DND-41 (cell line): ENCODE data around the gene RAC2.
"Not testable (repeated sequence)": the region's sequence is repeated elsewhere in the genome, so short reads cannot be mapped to it uniquely, and the experiment has no call there.

Experiments used
- ATAC-seq: fragments of 200-7000 bp; cut with Tn5 transposase; 3 replicates; pipeline ENCODE4 v1.9.1; 2021; ENCODE audit warnings: low read depth; ENCODE audit not compliant: insufficient read depth
- DNase-seq: peaks from one replicate; pipeline ENCODE4 v3.0.0-alpha.2; 2020
- H2AFZ ChIP-seq: 2 replicates; pipeline ENCODE4 v1.6.0; 2012; ENCODE audit warnings: low read depth, low read length
- H3K27ac ChIP-seq: 2 replicates; pipeline ENCODE4 v1.5.1; 2012; ENCODE audit warnings: low read length, inconsistent platforms
- H3K27me3 ChIP-seq: fragments of 200-600 bp; sonication (generic); 2 replicates; pipeline ENCODE4 v1.6.0; 2012; ENCODE audit warnings: low read length, mild to moderate bottlenecking, inconsistent platforms; ENCODE audit not compliant: insufficient read depth, poor library complexity
- H3K36me3 ChIP-seq: 2 replicates; pipeline ENCODE4 v1.5.1; 2012; ENCODE audit warnings: low read length, inconsistent platforms; ENCODE audit not compliant: insufficient read depth
- H3K4me1 ChIP-seq: 2 replicates; pipeline ENCODE4 v1.5.1; 2012; ENCODE audit warnings: mild to moderate bottlenecking, low read length; ENCODE audit not compliant: insufficient read depth
- H3K4me2 ChIP-seq: 2 replicates; pipeline ENCODE4 v1.6.0; 2012; ENCODE audit warnings: mild to moderate bottlenecking, moderate library complexity, low read length, inconsistent platforms; ENCODE audit not compliant: insufficient read depth
- H3K4me3 ChIP-seq, 2 experiments: fragments of 200-600 bp in 1 of 2; shearing (Covaris generic) in 1 of 2; 2 replicates each; pipeline ENCODE4 v1.5.1; 2012 to 2016; ENCODE audit warnings: inconsistent platforms in 2 of 2, low read length in 2 of 2, mild to moderate bottlenecking in 2 of 2, low read depth in 1 of 2, moderate library complexity in 1 of 2
- H3K79me2 ChIP-seq: 2 replicates; pipeline ENCODE4 v1.6.0; 2012; ENCODE audit warnings: low read length, inconsistent platforms; ENCODE audit not compliant: insufficient read depth
- H3K9ac ChIP-seq: 2 replicates; pipeline ENCODE4 v1.6.0; 2012; ENCODE audit warnings: low read depth, mild to moderate bottlenecking, inconsistent platforms, low read length, moderate library complexity
- H3K9me3 ChIP-seq: 2 replicates; pipeline ENCODE4 v1.5.1; 2012; ENCODE audit warnings: low read length, moderate library complexity, mild to moderate bottlenecking, inconsistent platforms; ENCODE audit not compliant: insufficient read depth, severe bottlenecking
- H4K20me1 ChIP-seq: 2 replicates; pipeline ENCODE4 v1.6.0; 2012; ENCODE audit warnings: low read length; ENCODE audit not compliant: insufficient read depth
- CTCF ChIP-seq: IDR thresholded peaks from 2 replicates; pipeline ENCODE4 v1.5.1; 2012; ENCODE audit warnings: borderline replicate concordance, low read length, moderate library complexity, mild to moderate bottlenecking; ENCODE audit not compliant: poor library complexity, severe bottlenecking; ENCODE audit errors: extremely low read depth
- EZH2 ChIP-seq: IDR thresholded peaks from 3 replicates; pipeline ENCODE4 v1.6.1; 2012; ENCODE audit warnings: borderline replicate concordance, low read depth, mild to moderate bottlenecking, moderate library complexity, low read length, inconsistent platforms; ENCODE audit not compliant: severe bottlenecking

Gene RAC2

DNA sequence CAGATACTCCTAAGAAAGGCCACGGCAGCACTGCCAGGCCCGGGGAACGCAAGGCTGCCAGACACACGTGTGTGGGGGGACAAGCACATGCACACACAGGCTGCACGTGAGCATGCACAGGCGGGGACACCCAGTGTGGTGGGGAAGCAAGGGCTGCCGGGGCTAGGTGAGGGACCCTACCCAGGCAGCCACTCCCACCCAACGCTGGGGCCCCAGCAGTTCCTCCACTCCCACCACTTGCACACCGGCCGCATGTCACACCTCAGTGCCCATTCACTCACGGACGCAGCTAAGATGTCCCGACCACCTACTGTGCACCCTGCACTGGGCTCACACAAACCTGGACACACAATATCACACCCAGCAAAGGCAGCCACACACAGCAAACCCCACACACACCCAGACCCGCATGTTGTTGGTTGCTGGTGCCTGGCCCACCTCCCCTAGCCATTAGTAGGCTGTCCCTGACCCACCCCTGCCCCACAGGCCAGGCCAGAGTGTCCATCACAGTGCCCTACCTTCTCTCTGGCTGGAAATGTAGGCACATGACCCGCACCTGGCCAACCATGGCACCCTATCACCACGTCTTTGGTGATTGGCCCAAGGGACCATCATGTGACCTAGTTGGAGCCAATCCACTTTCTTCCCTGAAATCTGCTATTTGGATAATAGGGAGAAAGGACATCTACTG, 40.6 kb downstream of the RAC2 start:
- H3K27me3 ChIP-seq, result no peaks in the 10 kb centered on the region
- H3K36me3 ChIP-seq, result no peaks in the 10 kb centered on the region
- no peak overlapping the region for H3K4me3 ChIP-seq
- H3K9ac ChIP-seq, result no peak overlapping the region
- no peaks in the 10 kb centered on the region for H3K9me3 ChIP-seq
- TF ChIP-seq EZH2 (no peak), CTCF (no peak)
- no peaks in the 10 kb centered on the region for H3K79me2 ChIP-seq
- H3K4me1 ChIP-seq, result peaks cover 7% of the 10 kb centered on the region
- H3K27ac ChIP-seq, result no peak overlapping the region
- ATAC-seq (no peak), DNase-seq (no peak)
- no peak overlapping the region for H2AFZ ChIP-seq
- H3K4me2 ChIP-seq, result no peak overlapping the region
- H4K20me1 ChIP-seq, result no peaks in the 10 kb centered on the region

- no peak for DNase-seq
- H2AFZ ChIP-seq, result no peak overlapping the region
Measured at GRCh38 chr22:37202716-37203115, 41.4 kb downstream of the RAC2 start.

GRCh38 chr22:37202001-37202555, 42.0 kb downstream of the RAC2 start:
- ATAC-seq (no peak), DNase-seq (no peak)
- Histone ChIP-seq H3K4me3 (no peak overlapping the region), H3K9me3 (no peaks in the 10 kb centered on the region), H3K27me3 (no peaks in the 10 kb centered on the region), H3K4me2 (no peak overlapping the region), H3K79me2 (peaks cover 7% of the 10 kb centered on the region), H3K36me3 (no peaks in the 10 kb centered on the region; the same call in 1 of the 2 replicates), H4K20me1 (no peaks in the 10 kb centered on the region), H2AFZ (no peak overlapping the region), H3K4me1 (peaks cover 18% of the 10 kb centered on the region), H3K9ac (0 out of 2 replicates have a peak overlapping the region, but pooled peaks have one; percentile 18), H3K27ac (no peak overlapping the region)
- TF ChIP-seq CTCF (no peak), EZH2 (no peak)

More at GRCh38 chr22:37202716-37203115, 41.4 kb downstream of the RAC2 start:
- Histone ChIP-seq H3K27ac (no peak overlapping the region), H3K4me3 (no peak overlapping the region), H3K9ac (no peak overlapping the region), H3K79me2 (peaks cover 6% of the 10 kb centered on the region), H4K20me1 (no peaks in the 10 kb centered on the region), H3K4me1 (peaks cover 13% of the 10 kb centered on the region), H3K36me3 (no peaks in the 10 kb centered on the region), H3K27me3 (no peaks in the 10 kb centered on the region), H3K4me2 (no peak overlapping the region), H3K9me3 (no peaks in the 10 kb centered on the region)
- no peak for TF ChIP-seq EZH2
- TF ChIP-seq CTCF, result no peak
- ATAC-seq, result no peak

DNA sequence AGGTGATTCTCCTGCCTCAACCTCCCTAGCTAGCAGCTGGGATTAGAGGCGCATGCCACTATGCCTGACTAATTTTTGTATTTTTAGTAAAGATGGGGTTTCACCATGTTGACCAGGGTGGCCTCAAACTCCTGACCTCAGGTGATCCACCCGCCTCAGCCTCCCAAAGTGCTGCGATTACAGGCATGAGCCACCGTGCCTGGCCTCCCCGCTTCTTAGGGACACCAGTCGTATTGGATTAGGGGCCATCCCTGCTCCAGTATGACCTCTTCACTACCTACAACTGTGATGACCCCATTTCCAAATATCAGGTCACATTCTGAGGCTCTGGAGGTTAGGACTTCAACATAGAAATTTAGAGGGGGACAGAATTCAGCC, 42.6 kb downstream of the RAC2 start:
- H3K4me3 ChIP-seq, H3K9me3 ChIP-seq, H3K27me3 ChIP-seq, H4K20me1 ChIP-seq, H3K79me2 ChIP-seq, H2AFZ ChIP-seq, H3K36me3 ChIP-seq, H3K4me2 ChIP-seq, H3K27ac ChIP-seq, ATAC-seq, H3K9ac ChIP-seq, DNase-seq: not testable (repeated sequence)
- peaks cover 18% of the 10 kb centered on the region for H3K4me1 ChIP-seq
